Hepatocyte (in vitro differentiated cells): ENCODE measurements around the gene LGALS7B. TPM values are rescaled to one million over a fixed set of nuclear protein-coding genes. Genes with fewer than 3 reads are reported as not detected.
"Not testable (repeated sequence)": the region's sequence is repeated elsewhere in the genome, so short reads cannot be mapped to it uniquely, and the experiment has no call there.

Experiments used
- DNase-seq: peaks from one replicate; pipeline ENCODE4 v3.0.0-alpha.2; 2016; ENCODE audit warnings: low spot score
- H2AFZ ChIP-seq: fragments of 200-600 bp; sonication (generic); 2 replicates; pipeline ENCODE4 v1.6.0; 2016; ENCODE audit warnings: antibody characterized with exemption, mild to moderate bottlenecking
- H3K27ac ChIP-seq: fragments of 200-600 bp; sonication (generic); 2 replicates; pipeline ENCODE4 v1.5.1; 2016; ENCODE audit warnings: mild to moderate bottlenecking
- H3K27me3 ChIP-seq: fragments of 200-600 bp; sonication (generic); 2 replicates; pipeline ENCODE4 v1.6.1; 2016
- H3K36me3 ChIP-seq: fragments of 200-600 bp; sonication (generic); replicated peaks from 2 replicates; pipeline ENCODE4 v1.5.1; 2016; ENCODE audit warnings: low read depth; ENCODE audit not compliant: insufficient read depth
- H3K4me1 ChIP-seq: fragments of 200-600 bp; sonication (generic); 2 replicates; pipeline ENCODE4 v1.5.1; 2016; ENCODE audit warnings: mild to moderate bottlenecking, moderate library complexity; ENCODE audit not compliant: insufficient read depth
- H3K4me2 ChIP-seq: fragments of 200-600 bp; sonication (generic); 2 replicates; pipeline ENCODE4 v1.6.0; 2016
- H3K4me3 ChIP-seq: fragments of 200-600 bp; sonication (generic); 2 replicates; pipeline ENCODE4 v1.5.1; 2016; ENCODE audit warnings: mild to moderate bottlenecking
- H3K79me2 ChIP-seq: fragments of 200-600 bp; sonication (generic); 2 replicates; pipeline ENCODE4 v1.6.0; 2017; ENCODE audit warnings: mild to moderate bottlenecking
- H3K9me2 ChIP-seq: fragments of 200-600 bp; sonication (generic); replicated peaks from 2 replicates; pipeline ENCODE4 v1.6.0; 2017; ENCODE audit warnings: mild to moderate bottlenecking; ENCODE audit not compliant: insufficient read depth
- H3K9me3 ChIP-seq: fragments of 200-600 bp; sonication (generic); 2 replicates; pipeline ENCODE4 v1.5.1; 2016; ENCODE audit warnings: low read depth, mild to moderate bottlenecking
- H4K20me1 ChIP-seq: fragments of 200-600 bp; sonication (generic); 2 replicates; pipeline ENCODE4 v1.6.0; 2016; ENCODE audit warnings: mild to moderate bottlenecking; ENCODE audit not compliant: insufficient read depth, poor library complexity, severe bottlenecking
- CTCF ChIP-seq: fragments of 200-600 bp; sonication (generic); IDR thresholded peaks from 2 replicates; pipeline ENCODE4 v1.5.1; 2016; ENCODE audit warnings: antibody characterized with exemption, mild to moderate bottlenecking; ENCODE audit not compliant: poor library complexity
- EZH2 ChIP-seq: fragments of 200-600 bp; sonication (generic); IDR thresholded peaks from 2 replicates; pipeline ENCODE4 v1.6.1; 2016; ENCODE audit warnings: antibody characterized with exemption, mild to moderate bottlenecking, borderline replicate concordance
- EZH2phosphoT487 ChIP-seq: fragments of 200-600 bp; sonication (generic); IDR thresholded peaks from one replicate; pipeline ENCODE4 v1.6.1; 2018; ENCODE audit warnings: antibody characterized with exemption, mild to moderate bottlenecking, low read depth, moderate library complexity; ENCODE audit not compliant: unreplicated experiment, severe bottlenecking
- WGBS: methylation state at CpG from one replicate; pipeline ENCODE4 v1.1.6; 2016; ENCODE audit warnings: low lambda C conversion rate; ENCODE audit errors: missing lambda C conversion rate; 5-methylcytosine and 5-hydroxymethylcytosine counted together
- polyA plus RNA-seq: library from polyadenylated mRNA; unstranded; fragments of >200 nt; fragmentation: Nextera tagmentation; extraction: Ambion mirVana; gene quantifications from 2 replicates; pipeline ENCODE4 v1.2.1, GENCODE V29; 2016
- total RNA-seq: library from RNA; depleted of rRNA; stranded (reverse); fragments of >200 nt; gene quantifications from 2 replicates; pipeline ENCODE4 v1.2.3, GENCODE V29; 2014

The LGALS7B gene
- total and polyA plus RNA-seq, 2 experiments from 2014 or later, result not detected

GRCh38 chr19:38796154-38796553 lies 7.2 kb downstream of the LGALS7B start:
- Histone ChIP-seq H3K4me1 (peaks cover 3% of the 10 kb centered on the region), H2AFZ (no peak overlapping the region), H3K9me2 (no peaks in the 10 kb centered on the region), H3K4me3 (no peak overlapping the region), H3K79me2 (no peaks in the 10 kb centered on the region), H3K4me2 (no peak overlapping the region), H3K36me3 (no peaks in the 10 kb centered on the region), H3K9me3 (no peaks in the 10 kb centered on the region), H4K20me1 (no peaks in the 10 kb centered on the region), H3K27ac (no peak overlapping the region), H3K27me3 (no peaks in the 10 kb centered on the region)
- 61% methylated on average over 2 of the region's 2 CpGs for WGBS
- no peak for DNase-seq
- TF ChIP-seq EZH2phosphoT487, result no peak
- no peak for TF ChIP-seq EZH2
- no peak for TF ChIP-seq CTCF

GRCh38 chr19:38797781-38798180 lies 8.8 kb downstream of the LGALS7B start:
- H3K4me1 ChIP-seq, H3K27ac ChIP-seq, H4K20me1 ChIP-seq, H3K9me3 ChIP-seq, H3K79me2 ChIP-seq, H3K36me3 ChIP-seq, H3K4me3 ChIP-seq, H3K9me2 ChIP-seq, H2AFZ ChIP-seq, H3K4me2 ChIP-seq, DNase-seq, H3K27me3 ChIP-seq: not testable (repeated sequence)
- no CpG with 5 or more reads among the region's 33 CpGs for WGBS

- H3K9me3 ChIP-seq, result no peaks in the 10 kb centered on the region
- whole genome bisulfite sequencing, result 91% methylated on average over 10 of the region's 10 CpGs
- no peak overlapping the region for H3K4me3 ChIP-seq
- H3K4me1 ChIP-seq, result peaks cover 3% of the 10 kb centered on the region
- H4K20me1 ChIP-seq, result no peaks in the 10 kb centered on the region
- H2AFZ ChIP-seq, result no peak overlapping the region
- no peaks in the 10 kb centered on the region for H3K27me3 ChIP-seq
- no peak overlapping the region for H3K4me2 ChIP-seq
- no peaks in the 10 kb centered on the region for H3K79me2 ChIP-seq
- no peaks in the 10 kb centered on the region for H3K9me2 ChIP-seq
- DNase-seq, result no peak
- H3K36me3 ChIP-seq, result no peaks in the 10 kb centered on the region
- TF ChIP-seq CTCF (no peak), EZH2phosphoT487 (no peak), EZH2 (no peak)
- no peak overlapping the region for H3K27ac ChIP-seq
These were observed 10.1 kb downstream of the LGALS7B start for GRCh38 chr19:38799104-38799503.

GRCh38 chr19:38800577-38801347 lies 11.8 kb downstream of the LGALS7B start:
- Histone ChIP-seq H3K27me3 (no peaks in the 10 kb centered on the region), H3K4me3 (no peak overlapping the region), H3K9me3 (no peaks in the 10 kb centered on the region), H3K9me2 (no peaks in the 10 kb centered on the region), H3K79me2 (no peaks in the 10 kb centered on the region), H4K20me1 (no peaks in the 10 kb centered on the region), H3K36me3 (no peaks in the 10 kb centered on the region), H3K27ac (no peak overlapping the region), H2AFZ (no peak overlapping the region), H3K4me2 (no peak overlapping the region), H3K4me1 (peaks cover 3% of the 10 kb centered on the region)
- no peak for DNase-seq
- WGBS, result 93% methylated on average over 5 of the region's 5 CpGs
- TF ChIP-seq EZH2, result no peak
- no peak for TF ChIP-seq EZH2phosphoT487
- no peak for TF ChIP-seq CTCF
